H9 (cell line): ENCODE data around the gene LMO1. TPM values are rescaled to one million over a fixed set of nuclear protein-coding genes. Genes with fewer than 3 reads are reported as not detected.

ENCODE experiments used
- DNase-seq: peaks from one replicate; pipeline ENCODE4 v3.0.0-alpha.2; 2017
- H2AFZ ChIP-seq: one replicate; pipeline ENCODE4 v1.6.1; 2013; ENCODE audit warnings: mild to moderate bottlenecking, low read length, control low read depth, moderate library complexity
- H2AK5ac ChIP-seq: 2 replicates; pipeline ENCODE4 v1.6.1; 2013; ENCODE audit warnings: low read length, control low read depth, mixed read lengths; ENCODE audit not compliant: insufficient read length
- H2BK120ac ChIP-seq: one replicate; pipeline ENCODE4 v1.6.1; 2013; ENCODE audit warnings: low read depth, mild to moderate bottlenecking, low read length, control low read depth, inconsistent platforms; ENCODE audit not compliant: poor library complexity, severe bottlenecking
- H2BK12ac ChIP-seq: 2 replicates; pipeline ENCODE4 v1.6.1; 2013; ENCODE audit warnings: low read length, control low read depth, mixed read lengths, low read depth; ENCODE audit not compliant: insufficient read length
- H2BK15ac ChIP-seq: 2 replicates; pipeline ENCODE4 v1.6.1; 2013; ENCODE audit warnings: low read depth, low read length, control low read depth
- H2BK20ac ChIP-seq: one replicate; pipeline ENCODE4 v1.6.1; 2013; ENCODE audit warnings: low read depth, mild to moderate bottlenecking, low read length, control low read depth, inconsistent platforms; ENCODE audit not compliant: poor library complexity, severe bottlenecking
- H2BK5ac ChIP-seq: 2 replicates; pipeline ENCODE4 v1.6.1; 2013; ENCODE audit warnings: low read length, control low read depth, mixed read lengths; ENCODE audit not compliant: insufficient read length
- H3K14ac ChIP-seq: 2 replicates; pipeline ENCODE4 v1.6.1; 2013; ENCODE audit warnings: low read length, control low read depth; ENCODE audit not compliant: insufficient read depth
- H3K18ac ChIP-seq: 2 replicates; pipeline ENCODE4 v1.6.1; 2013; ENCODE audit warnings: low read depth, mild to moderate bottlenecking, mixed read lengths, low read length, control low read depth; ENCODE audit not compliant: insufficient read length
- H3K23ac ChIP-seq: 2 replicates; pipeline ENCODE4 v1.6.1; 2013; ENCODE audit warnings: low read length, control low read depth, mixed read lengths, low read depth; ENCODE audit not compliant: insufficient read length
- H3K23me2 ChIP-seq: 2 replicates; pipeline ENCODE4 v1.6.1; 2013; ENCODE audit warnings: low read depth, mild to moderate bottlenecking, mixed read lengths, low read length, control low read depth; ENCODE audit not compliant: insufficient read length, poor library complexity, severe bottlenecking
- H3K27ac ChIP-seq: 2 replicates; pipeline ENCODE4 v1.5.1; 2013; ENCODE audit warnings: low read length, control low read depth, mixed read lengths, low read depth; ENCODE audit not compliant: insufficient read length
- H3K27me3 ChIP-seq: 2 replicates; pipeline ENCODE4 v1.6.1; 2013; ENCODE audit warnings: low read length, control low read depth, inconsistent platforms; ENCODE audit not compliant: insufficient read depth
- H3K4ac ChIP-seq: 2 replicates; pipeline ENCODE4 v1.6.1; 2013; ENCODE audit warnings: low read depth, mild to moderate bottlenecking, control low read depth, inconsistent platforms, low read length, moderate library complexity
- H3K4me1 ChIP-seq: 2 replicates; pipeline ENCODE4 v1.6.1; 2013; ENCODE audit warnings: low read length, control low read depth, inconsistent platforms; ENCODE audit not compliant: insufficient read depth
- H3K4me2 ChIP-seq: 2 replicates; pipeline ENCODE4 v1.6.1; 2013; ENCODE audit warnings: low read length, control low read depth, mixed read lengths; ENCODE audit not compliant: insufficient read length, insufficient read depth
- H3K56ac ChIP-seq: 2 replicates; pipeline ENCODE4 v1.6.1; 2013; ENCODE audit warnings: low read depth, mild to moderate bottlenecking, mixed read lengths, low read length, control low read depth; ENCODE audit not compliant: insufficient read length
- H3K79me1 ChIP-seq: 2 replicates; pipeline ENCODE4 v1.6.1; 2013; ENCODE audit warnings: low read depth, mild to moderate bottlenecking, moderate library complexity, low read length, control low read depth, inconsistent platforms; ENCODE audit not compliant: insufficient read depth, poor library complexity, severe bottlenecking
- H3K79me2 ChIP-seq: 2 replicates; pipeline ENCODE4 v1.6.1; 2013; ENCODE audit warnings: low read length, control low read depth, inconsistent platforms; ENCODE audit not compliant: insufficient read depth
- H3K9ac ChIP-seq: 2 replicates; pipeline ENCODE4 v1.6.1; 2013; ENCODE audit warnings: low read length, control low read depth, mixed read lengths; ENCODE audit not compliant: insufficient read length; ENCODE audit errors: extremely low read depth
- H3K9me3 ChIP-seq: one replicate; pipeline ENCODE4 v1.6.1; 2013; ENCODE audit warnings: low read depth, low read length, inconsistent platforms; ENCODE audit not compliant: control insufficient read depth
- H3T11ph ChIP-seq: one replicate; pipeline ENCODE4 v1.6.1; 2013; ENCODE audit warnings: mild to moderate bottlenecking, low read length, control low read depth, inconsistent platforms
- H4K20me1 ChIP-seq: one replicate; pipeline ENCODE4 v1.6.1; 2013; ENCODE audit not compliant: control insufficient read depth, insufficient read length, insufficient read depth
- H4K5ac ChIP-seq: 2 replicates; pipeline ENCODE4 v1.6.1; 2013; ENCODE audit warnings: low read depth, mild to moderate bottlenecking, mixed read lengths, low read length, control low read depth; ENCODE audit not compliant: insufficient read length
- H4K8ac ChIP-seq: replicated peaks from 2 replicates; pipeline ENCODE4 v1.6.1; 2013; ENCODE audit warnings: low read length, control low read depth, mixed read lengths, low read depth; ENCODE audit not compliant: insufficient read length
- H4K91ac ChIP-seq: 2 replicates; pipeline ENCODE4 v1.6.1; 2013; ENCODE audit warnings: low read depth, mild to moderate bottlenecking, moderate library complexity, mixed read lengths, low read length, control low read depth; ENCODE audit not compliant: insufficient read length
- H3K27ac Mint-ChIP-seq, 3 experiments: 2 replicates in 2 of 3; 3 replicates in 1 of 3; pipeline ENCODE4 v1.8.0; 2020 to 2021; ENCODE audit warnings: mixed read lengths in 3 of 3, mild to moderate bottlenecking in 1 of 3, moderate library complexity in 1 of 3
- H3K27me3 Mint-ChIP-seq: 2 replicates; pipeline ENCODE4 v1.8.0; 2021; ENCODE audit warnings: low read depth, mild to moderate bottlenecking, moderate library complexity, mixed read lengths
- H3K36me3 Mint-ChIP-seq, 3 experiments: 2 replicates in 2 of 3; 3 replicates in 1 of 3; pipeline ENCODE4 v1.8.0; 2020 to 2021; ENCODE audit warnings: low read depth in 3 of 3, mixed read lengths in 3 of 3; ENCODE audit not compliant: insufficient read depth in 1 of 3
- H3K4me1 Mint-ChIP-seq, 2 experiments: 2 replicates each; pipeline ENCODE4 v1.8.0; 2020; ENCODE audit warnings: mixed read lengths in 2 of 2
- H3K4me3 Mint-ChIP-seq, 2 experiments: 2 replicates in 1 of 2; 3 replicates in 1 of 2; pipeline ENCODE4 v1.8.0; 2020 to 2021; ENCODE audit warnings: mild to moderate bottlenecking in 2 of 2, mixed read lengths in 2 of 2, moderate library complexity in 1 of 2
- H3K9me3 Mint-ChIP-seq, 2 experiments: 2 replicates in 1 of 2; 3 replicates in 1 of 2; pipeline ENCODE4 v1.8.0; 2020; ENCODE audit warnings: mild to moderate bottlenecking in 2 of 2, mixed read lengths in 2 of 2, moderate library complexity in 1 of 2
- WGBS: extraction: QIAGEN DNeasy Blood & Tissue Kit; methylation state at CpG from one replicate; pipeline ENCODE4 v1.1.7; 2013; ENCODE audit warnings: missing lambda C conversion rate, low lambda C conversion rate, mixed read lengths; ENCODE audit not compliant: insufficient read length; ENCODE audit errors: extremely low coverage; 5-methylcytosine and 5-hydroxymethylcytosine counted together
- total RNA-seq: library from RNA; stranded (reverse); gene quantifications from 2 replicates; pipeline ENCODE4 v1.2.1, GENCODE V29; 2021
- TF ChIP-seq, protein P1 (sequence below): fragments of 200-600 bp; sonication (generic); conservative IDR thresholded peaks from 3 replicates; pipeline ENCODE4 v1.8.0; 2021; ENCODE audit warnings: antibody characterized with exemption, mild to moderate bottlenecking

The LMO1 gene
- total RNA-seq, 1 experiment from 2014 or later: 0.50 TPM

DNA sequence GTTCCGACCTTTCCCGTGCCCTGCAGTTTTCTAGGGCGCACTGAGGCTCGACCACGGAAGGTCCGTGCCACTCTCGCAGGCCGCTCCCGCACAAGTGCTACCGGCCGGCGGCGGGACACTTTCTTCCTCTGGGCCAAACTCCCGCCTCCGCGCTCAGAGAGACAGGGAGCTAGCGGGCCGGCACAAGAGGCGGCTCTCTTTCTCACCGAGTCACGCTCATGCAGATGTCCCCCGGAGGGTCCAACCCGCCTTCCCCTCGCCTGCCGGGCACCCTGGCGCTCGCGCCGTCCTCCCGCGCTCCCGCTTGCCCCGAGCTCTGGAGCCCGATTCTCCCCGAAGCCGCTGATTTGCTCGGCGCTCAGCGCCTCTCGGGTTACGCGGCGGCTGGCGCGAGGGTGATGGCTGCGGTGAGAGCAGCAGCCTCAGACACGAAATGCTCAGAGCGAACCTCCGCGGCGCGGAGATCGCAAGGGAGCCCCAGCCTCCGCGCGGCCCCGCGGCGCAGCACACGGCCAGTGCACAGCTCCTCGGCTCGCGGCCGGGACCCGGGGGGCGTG, 1.0 kb downstream of the LMO1 start:
- H3K9me3 Mint-ChIP-seq: no peaks in the 10 kb centered on the region; a peak in 2 of 5 replicates
- H2BK15ac ChIP-seq: no peak overlapping the region
- H3K79me2 ChIP-seq: no peaks in the 10 kb centered on the region
- H2BK12ac ChIP-seq: no peak overlapping the region
- H4K5ac ChIP-seq: no peak overlapping the region
- H3K27ac Mint-ChIP-seq: no peak overlapping the region
- H3K79me1 ChIP-seq: no peaks in the 10 kb centered on the region
- TF ChIP-seq, protein P1, sequence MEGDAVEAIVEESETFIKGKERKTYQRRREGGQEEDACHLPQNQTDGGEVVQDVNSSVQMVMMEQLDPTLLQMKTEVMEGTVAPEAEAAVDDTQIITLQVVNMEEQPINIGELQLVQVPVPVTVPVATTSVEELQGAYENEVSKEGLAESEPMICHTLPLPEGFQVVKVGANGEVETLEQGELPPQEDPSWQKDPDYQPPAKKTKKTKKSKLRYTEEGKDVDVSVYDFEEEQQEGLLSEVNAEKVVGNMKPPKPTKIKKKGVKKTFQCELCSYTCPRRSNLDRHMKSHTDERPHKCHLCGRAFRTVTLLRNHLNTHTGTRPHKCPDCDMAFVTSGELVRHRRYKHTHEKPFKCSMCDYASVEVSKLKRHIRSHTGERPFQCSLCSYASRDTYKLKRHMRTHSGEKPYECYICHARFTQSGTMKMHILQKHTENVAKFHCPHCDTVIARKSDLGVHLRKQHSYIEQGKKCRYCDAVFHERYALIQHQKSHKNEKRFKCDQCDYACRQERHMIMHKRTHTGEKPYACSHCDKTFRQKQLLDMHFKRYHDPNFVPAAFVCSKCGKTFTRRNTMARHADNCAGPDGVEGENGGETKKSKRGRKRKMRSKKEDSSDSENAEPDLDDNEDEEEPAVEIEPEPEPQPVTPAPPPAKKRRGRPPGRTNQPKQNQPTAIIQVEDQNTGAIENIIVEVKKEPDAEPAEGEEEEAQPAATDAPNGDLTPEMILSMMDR: no peak
- H3K4me3 Mint-ChIP-seq: peak overlapping the region; percentile 63 to 80
- H3K4ac ChIP-seq: no peak overlapping the region
- no peak overlapping the region for H4K91ac ChIP-seq
- no peak overlapping the region for H4K8ac ChIP-seq
- H3K56ac ChIP-seq: no peak overlapping the region
- H3K27me3 Mint-ChIP-seq: peaks cover 94% of the 10 kb centered on the region
- no peaks in the 10 kb centered on the region for H3K4me1 ChIP-seq
- peak overlapping the region; percentile 7 for H3K18ac ChIP-seq
- peaks cover 14 to 23% of the 10 kb centered on the region in 2 experiments for H3K4me1 Mint-ChIP-seq
- H2BK120ac ChIP-seq: no peak overlapping the region
- no peak overlapping the region for H2BK5ac ChIP-seq
- no peaks in the 10 kb centered on the region for H4K20me1 ChIP-seq
- no peak overlapping the region for H2AK5ac ChIP-seq
- H3K27me3 ChIP-seq: peaks cover 41% of the 10 kb centered on the region
- H3K23ac ChIP-seq: no peak overlapping the region
- DNase-seq: peak; percentile 74
- no peak overlapping the region for H3K9ac ChIP-seq
- no peak overlapping the region for H2BK20ac ChIP-seq
- no peaks in the 10 kb centered on the region for H3K9me3 ChIP-seq
- WGBS: no CpG with 5 or more reads among the region's 66 CpGs
- H2AFZ ChIP-seq: no peak overlapping the region
- no peak overlapping the region for H3K14ac ChIP-seq
- H3K4me2 ChIP-seq: peak overlapping the region; percentile 70
- H3T11ph ChIP-seq: no peak overlapping the region
- no peaks in the 10 kb centered on the region; a peak in 1 of 7 replicates for H3K36me3 Mint-ChIP-seq
- no peak overlapping the region for H3K27ac ChIP-seq
- H3K23me2 ChIP-seq: peaks cover 12% of the 10 kb centered on the region
